ENCODE measurements around the gene UNK. TPM values are rescaled to one million over a fixed set of nuclear protein-coding genes. Genes with fewer than 3 reads are reported as not detected.

The UNK gene
- total RNA-seq, 1 experiment from 2014 or later, result 27.8 TPM

DNA sequence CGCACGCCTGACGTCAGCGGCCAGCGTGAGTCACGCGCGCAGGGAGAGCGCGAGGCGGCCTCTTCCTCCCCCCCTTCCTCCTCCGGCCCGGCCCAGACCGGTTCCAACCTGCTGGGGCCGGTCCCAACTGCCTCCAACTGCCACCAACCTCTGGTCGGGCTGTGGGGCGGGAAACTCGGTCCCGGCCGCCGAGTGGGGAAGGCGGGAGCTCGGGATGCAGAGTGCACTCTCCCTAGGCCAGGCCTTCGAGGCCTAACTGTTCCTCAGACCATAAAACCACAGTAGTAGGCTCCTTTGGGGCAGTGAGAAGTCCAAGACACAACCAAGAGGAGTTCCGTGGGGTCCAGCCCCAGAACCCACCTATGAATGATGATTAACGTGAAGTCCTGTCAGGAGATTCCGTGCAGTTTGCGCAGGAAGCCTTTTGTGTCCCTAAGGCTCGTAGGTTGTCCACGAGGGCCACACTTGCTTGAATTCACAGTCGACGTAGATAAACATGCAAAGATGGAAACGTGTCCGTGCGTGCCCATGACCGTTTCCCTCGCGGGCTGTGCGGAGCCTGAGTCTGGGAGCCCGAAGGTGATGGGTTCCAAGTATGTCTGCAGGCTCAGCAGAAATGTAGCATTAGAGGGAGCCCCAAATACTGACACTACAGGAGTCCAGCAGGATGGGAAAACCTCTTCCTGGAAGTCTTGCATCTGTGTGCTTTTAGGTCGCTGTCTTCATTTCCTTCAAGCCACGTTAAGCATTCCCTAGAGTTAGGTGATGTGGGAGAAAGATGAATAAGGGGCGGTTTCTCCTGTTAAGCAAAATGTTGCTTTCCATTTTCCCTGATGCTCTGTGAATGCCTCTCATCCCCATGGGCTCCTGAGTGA is 647 bp downstream of the UNK start:
- TF ChIP-seq, protein P1, sequence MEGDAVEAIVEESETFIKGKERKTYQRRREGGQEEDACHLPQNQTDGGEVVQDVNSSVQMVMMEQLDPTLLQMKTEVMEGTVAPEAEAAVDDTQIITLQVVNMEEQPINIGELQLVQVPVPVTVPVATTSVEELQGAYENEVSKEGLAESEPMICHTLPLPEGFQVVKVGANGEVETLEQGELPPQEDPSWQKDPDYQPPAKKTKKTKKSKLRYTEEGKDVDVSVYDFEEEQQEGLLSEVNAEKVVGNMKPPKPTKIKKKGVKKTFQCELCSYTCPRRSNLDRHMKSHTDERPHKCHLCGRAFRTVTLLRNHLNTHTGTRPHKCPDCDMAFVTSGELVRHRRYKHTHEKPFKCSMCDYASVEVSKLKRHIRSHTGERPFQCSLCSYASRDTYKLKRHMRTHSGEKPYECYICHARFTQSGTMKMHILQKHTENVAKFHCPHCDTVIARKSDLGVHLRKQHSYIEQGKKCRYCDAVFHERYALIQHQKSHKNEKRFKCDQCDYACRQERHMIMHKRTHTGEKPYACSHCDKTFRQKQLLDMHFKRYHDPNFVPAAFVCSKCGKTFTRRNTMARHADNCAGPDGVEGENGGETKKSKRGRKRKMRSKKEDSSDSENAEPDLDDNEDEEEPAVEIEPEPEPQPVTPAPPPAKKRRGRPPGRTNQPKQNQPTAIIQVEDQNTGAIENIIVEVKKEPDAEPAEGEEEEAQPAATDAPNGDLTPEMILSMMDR (conservative IDR thresholded peaks at IDR 0.05), result no peak
- no peak for TF ChIP-seq EZH2 (IDR thresholded peaks at IDR 0.05; ENCODE audit: low read depth)
- H3K27me3 ChIP-seq (ENCODE audit: insufficient read depth, low read depth), result no peaks in the 10 kb centered on the region
- peak overlapping the region; percentile 72 for H3K4me3 ChIP-seq
- H3K9me2 ChIP-seq (ENCODE audit: insufficient read depth), result no peaks in the 10 kb centered on the region
- intact Hi-C loops (cut with micrococcal nuclease; ENCODE audit: unreplicated experiment), result loop anchor here (2.0 kb wide), 1 partner anchor 60 kb away; the partner anchor contains the start of gene UNC13D
- peak in 1 of 2 experiments; percentile 80 for DNase-seq
- peaks cover 33% of the 10 kb centered on the region for H3F3A ChIP-seq (ENCODE audit: insufficient read depth, low read depth)
- POLR2A ChIA-PET (ENCODE audit: unreplicated experiment), result interaction anchor here (0.6 kb wide), 1 partner anchor 90 kb away, joined by 4 read pairs; no protein-coding TSS in a partner anchor
- no peaks in the 10 kb centered on the region for H3K9me3 ChIP-seq (ENCODE audit: insufficient read depth, low read depth)
- H4K20me1 ChIP-seq (ENCODE audit: insufficient read depth), result no peaks in the 10 kb centered on the region; the same call in 1 of the 2 replicates
- H3K36me3 ChIP-seq (ENCODE audit: low read depth), result no peaks in the 10 kb centered on the region
- TSS peak; percentile 49 for BruUV-seq (replicated peaks)
- H3K79me2 ChIP-seq (ENCODE audit: low read depth), result peaks cover 50% of the 10 kb centered on the region
- peak overlapping the region; percentile 86 for H2AFZ ChIP-seq
- H3K27ac ChIP-seq, result peak overlapping the region; percentile 94
- peaks cover 49% of the 10 kb centered on the region for H3K4me1 ChIP-seq (replicated peaks; ENCODE audit: insufficient read depth)
- peak overlapping the region; percentile 95 for H3K4me2 ChIP-seq
- CTCF ChIA-PET, result interaction anchor here (0.5 kb wide), 1 partner anchor 122 kb away, joined by 9 read pairs; no protein-coding TSS in a partner anchor

- intact Hi-C loops (cut with micrococcal nuclease; ENCODE audit: unreplicated experiment), result no loop called here
- CTCF ChIA-PET, result no interaction called here
These were observed 6.6 kb downstream of the UNK start for GRCh38 chr17:75791254-75791653.

GRCh38 chr17:75793460-75793859 is 8.9 kb downstream of the UNK start:
- BruUV-seq (replicated peaks), result no TSS peak
- H3K27me3 ChIP-seq (ENCODE audit: insufficient read depth, low read depth), result no peaks in the 10 kb centered on the region

More at GRCh38 chr17:75791254-75791653, 6.6 kb downstream of the UNK start:
- TF ChIP-seq, protein P1 (conservative IDR thresholded peaks at IDR 0.05), result no peak
- no peak for TF ChIP-seq EZH2 (IDR thresholded peaks at IDR 0.05; ENCODE audit: low read depth)
- Histone ChIP-seq H3K36me3 (ENCODE audit: low read depth) (peaks cover 18% of the 10 kb centered on the region), H3K27me3 (ENCODE audit: insufficient read depth, low read depth) (no peaks in the 10 kb centered on the region), H3F3A (ENCODE audit: insufficient read depth, low read depth) (0 out of 2 replicates have a peak, but pooled peaks cover under 1% of the 10 kb centered on the region), H4K20me1 (ENCODE audit: insufficient read depth) (peaks cover 15% of the 10 kb centered on the region), H3K4me1 (replicated peaks; ENCODE audit: insufficient read depth) (peaks cover 3% of the 10 kb centered on the region), H3K27ac (no peak overlapping the region), H3K9me3 (ENCODE audit: insufficient read depth, low read depth) (no peaks in the 10 kb centered on the region), H3K79me2 (ENCODE audit: low read depth) (peaks cover 76% of the 10 kb centered on the region), H3K4me3 (no peak overlapping the region), H3K4me2 (no peak overlapping the region), H3K9me2 (ENCODE audit: insufficient read depth) (no peaks in the 10 kb centered on the region), H2AFZ (no peak overlapping the region)
- BruUV-seq (replicated peaks), result no TSS peak
- no peak for DNase-seq
- POLR2A ChIA-PET (ENCODE audit: unreplicated experiment), result interaction anchor here (0.6 kb wide), 2 partner anchors 14 to 54 kb away, joined by 4 to 10 read pairs; no protein-coding TSS in a partner anchor

More at GRCh38 chr17:75793460-75793859, 8.9 kb downstream of the UNK start:
- TF ChIP-seq EZH2 (IDR thresholded peaks at IDR 0.05; ENCODE audit: low read depth), result no peak
- TF ChIP-seq, protein P1 (conservative IDR thresholded peaks at IDR 0.05), result no peak
- Histone ChIP-seq H3K79me2 (ENCODE audit: low read depth) (peaks cover 61% of the 10 kb centered on the region), H3F3A (ENCODE audit: insufficient read depth, low read depth) (0 out of 2 replicates have a peak, but pooled peaks cover 3% of the 10 kb centered on the region), H3K4me1 (replicated peaks; ENCODE audit: insufficient read depth) (no peaks in the 10 kb centered on the region), H3K9me3 (ENCODE audit: insufficient read depth, low read depth) (no peaks in the 10 kb centered on the region), H3K36me3 (ENCODE audit: low read depth) (peaks cover 32% of the 10 kb centered on the region), H3K27ac (no peak overlapping the region), H3K9me2 (ENCODE audit: insufficient read depth) (no peaks in the 10 kb centered on the region), H2AFZ (no peak overlapping the region), H3K4me2 (no peak overlapping the region), H3K4me3 (no peak overlapping the region), H4K20me1 (ENCODE audit: insufficient read depth) (peaks cover 18% of the 10 kb centered on the region)
- intact Hi-C loops (cut with micrococcal nuclease; ENCODE audit: unreplicated experiment), result no loop called here
- DNase-seq, result no peak
- ChIA-PET CTCF (no interaction called here), POLR2A (ENCODE audit: unreplicated experiment) (no interaction called here)
